IPS DF 4.7 (cell line): ENCODE data around the gene AGBL1.

Experiments
- DNase-seq: peaks from one replicate; pipeline ENCODE4 v3.0.0-alpha.2; 2013; ENCODE audit warnings: low spot score; ENCODE audit errors: extremely low read depth

AGBL1 gene

GRCh38 chr15:86235667-86236066, 156.0 kb downstream of the AGBL1 start:
- no peak for DNase-seq

DNA sequence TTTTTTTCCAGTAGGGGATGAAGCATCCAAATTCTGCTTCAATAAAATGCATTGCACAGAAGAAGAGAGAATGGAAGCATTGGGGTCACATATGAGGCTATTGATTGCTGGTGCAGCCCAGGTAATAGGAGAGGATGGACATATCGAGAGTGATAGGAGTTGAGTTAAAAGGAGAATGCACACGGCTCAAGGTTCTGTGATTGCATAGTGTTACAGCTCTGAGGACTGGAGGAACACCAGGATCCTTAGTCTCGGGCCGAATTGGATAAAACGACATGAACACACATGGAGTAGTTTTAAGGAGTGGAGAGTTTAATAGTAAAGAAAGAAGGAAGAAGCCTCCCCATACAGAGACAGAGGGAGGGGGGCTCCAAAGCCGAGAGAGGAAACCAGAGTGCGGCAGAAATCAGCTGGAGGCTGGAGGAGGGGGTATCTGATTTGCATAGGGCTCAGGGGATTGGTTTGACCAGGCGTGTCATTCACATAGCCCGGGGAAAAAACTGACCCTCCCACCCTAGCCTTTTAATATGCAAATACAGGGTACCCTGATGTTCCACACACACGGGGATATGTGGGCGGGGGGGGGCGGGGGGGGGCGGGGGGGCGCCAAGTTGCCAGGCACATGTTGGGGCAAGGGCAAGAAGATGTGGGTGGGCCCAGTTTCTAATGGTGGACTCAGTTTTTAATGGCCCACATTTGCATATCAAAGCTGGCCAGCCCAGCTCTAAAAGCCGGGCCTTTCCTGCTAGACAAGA, 156.9 kb downstream of the AGBL1 start:
- DNase-seq: no peak

GRCh38 chr15:86237111-86237500, 157.4 kb downstream of the AGBL1 start:
- no peak for DNase-seq

- no peak for DNase-seq
These were observed 167.7 kb downstream of the AGBL1 start for GRCh38 chr15:86247249-86247955.

DNA sequence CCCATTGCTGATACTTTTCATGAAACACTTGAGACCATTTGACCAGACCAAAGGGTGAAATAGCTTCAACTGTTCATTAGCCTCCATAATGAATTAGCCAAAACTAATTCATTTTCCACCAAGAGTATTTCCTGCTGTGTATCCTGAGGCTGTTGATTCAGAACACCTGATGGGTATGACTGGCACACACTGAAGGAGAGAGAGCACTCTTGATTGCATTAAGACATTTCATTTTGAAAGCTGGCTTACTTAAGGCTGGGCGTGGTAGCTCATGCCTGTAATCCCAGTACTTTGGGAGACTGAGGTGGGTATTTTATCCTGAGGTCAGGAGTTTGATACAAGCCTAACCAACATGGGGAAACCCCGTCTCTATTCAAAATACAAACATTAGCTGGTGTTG, 175.6 kb downstream of the AGBL1 start:
- no peak for DNase-seq

DNA sequence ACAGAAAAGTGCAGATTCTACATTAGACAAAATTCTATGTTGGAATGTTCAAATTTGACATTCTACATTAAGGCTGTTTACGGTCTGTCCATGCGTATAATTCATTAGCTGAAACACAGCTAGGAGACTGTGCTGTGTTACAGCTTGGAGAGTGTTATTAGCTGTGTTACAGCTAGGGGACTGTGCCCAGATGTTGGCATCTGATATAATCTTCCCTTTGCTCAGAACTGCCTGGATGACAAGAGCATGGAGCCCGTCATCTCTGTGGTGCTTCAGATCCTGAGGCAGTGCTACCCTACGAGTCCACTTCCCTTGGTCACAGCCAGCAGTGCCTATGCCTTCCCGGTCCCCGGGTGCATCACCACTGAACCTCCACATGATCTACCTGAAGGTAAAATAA, 177.0 kb downstream of the AGBL1 start:
- DNase-seq: no peak

GRCh38 chr15:86259589-86259988, 179.9 kb downstream of the AGBL1 start:
- DNase-seq: no peak

DNA sequence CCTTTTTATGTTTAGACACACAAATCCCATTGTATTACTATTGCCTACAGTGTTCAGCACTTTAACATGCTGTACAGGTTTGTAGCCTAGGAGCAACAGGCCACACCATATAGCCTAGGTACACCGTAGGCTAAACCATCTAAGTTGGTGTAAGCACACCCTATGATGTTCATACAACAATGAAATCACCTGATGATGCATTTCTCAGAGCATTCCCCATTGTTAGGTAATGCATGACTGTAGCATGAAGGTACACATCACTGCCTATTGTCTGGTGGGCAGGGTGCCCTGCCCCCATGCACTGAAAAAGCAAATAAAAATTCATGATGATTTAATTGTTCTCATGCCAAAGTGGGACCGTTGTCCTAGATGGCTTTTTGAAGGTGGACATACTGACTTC, 183.6 kb downstream of the AGBL1 start:
- no peak for DNase-seq

DNA sequence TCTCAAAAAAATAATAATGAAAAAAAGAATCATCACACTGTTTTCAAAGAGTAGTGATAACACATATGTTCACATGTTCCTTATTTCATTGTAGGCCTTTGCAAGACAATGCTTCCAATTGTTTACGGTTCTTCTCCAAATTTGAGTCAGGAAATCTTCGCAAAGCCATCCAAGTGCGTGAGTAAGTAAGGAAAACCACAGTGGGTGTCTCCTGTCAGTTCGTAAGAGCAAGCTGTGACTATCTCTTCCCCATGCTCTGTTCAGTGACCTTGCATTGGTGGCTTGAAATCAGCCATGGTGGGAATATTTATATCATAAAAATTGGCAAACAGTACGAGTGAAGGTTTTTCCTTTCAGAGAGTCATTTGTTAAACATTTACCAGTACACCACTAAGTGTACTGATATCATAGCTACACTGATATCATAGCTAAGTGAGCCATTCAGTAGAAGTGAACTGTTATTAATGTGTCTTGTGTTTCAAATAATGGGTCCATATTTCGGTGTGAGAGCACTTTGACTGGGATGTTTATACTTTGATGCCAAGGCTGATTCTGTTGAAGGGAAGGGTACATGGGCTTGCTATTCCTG, 187.3 kb downstream of the AGBL1 start:
- DNase-seq: no peak

- no peak for DNase-seq
These were observed 188.2 kb downstream of the AGBL1 start for GRCh38 chr15:86267892-86268291.

- no peak for DNase-seq
These were observed 188.9 kb downstream of the AGBL1 start for GRCh38 chr15:86268558-86268957.

- no peak for DNase-seq
These were observed 193.6 kb downstream of the AGBL1 start for GRCh38 chr15:86273309-86273708.

- DNase-seq: no peak
These were observed 195.7 kb downstream of the AGBL1 start for GRCh38 chr15:86275361-86275760.

DNA sequence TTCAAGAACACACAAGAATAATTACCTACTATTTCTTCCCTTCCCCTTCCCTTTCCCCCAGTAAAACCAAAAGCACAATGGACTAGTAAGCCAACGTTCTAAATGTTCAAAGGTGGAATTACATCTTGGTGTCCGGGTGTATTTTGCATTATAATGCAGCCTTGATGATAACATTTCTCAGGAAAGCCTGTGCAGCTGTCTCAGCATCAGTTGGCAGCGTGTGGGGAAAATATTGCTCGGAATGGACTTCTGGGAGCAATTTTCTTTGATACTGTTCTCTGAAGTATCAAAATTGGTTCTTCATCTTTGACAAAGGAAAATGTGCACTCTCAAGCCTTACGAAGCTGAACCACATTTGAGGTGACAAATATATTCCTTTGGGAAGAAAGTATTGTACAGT, 198.9 kb downstream of the AGBL1 start:
- DNase-seq: no peak

GRCh38 chr15:86284635-86285034, 205.0 kb downstream of the AGBL1 start:
- no peak for DNase-seq

DNA sequence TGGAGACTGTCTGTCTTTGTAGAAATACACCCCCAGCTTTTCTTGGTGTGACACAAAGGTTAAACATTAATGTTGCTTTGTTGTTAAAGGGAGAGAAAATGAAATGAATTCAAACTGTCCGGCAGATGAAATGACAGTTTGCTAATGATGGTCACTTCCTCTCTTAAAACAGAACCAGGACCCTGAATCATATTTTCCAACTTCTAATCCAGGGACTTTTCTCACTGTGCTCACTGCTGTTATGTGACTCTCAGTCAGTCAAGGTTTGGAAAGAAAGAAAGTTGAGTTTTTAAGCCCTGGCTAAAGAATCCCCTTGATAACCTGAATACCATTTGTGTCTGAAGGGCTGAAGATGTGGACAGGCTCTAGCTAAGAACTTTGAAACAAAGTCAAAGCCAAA, 215.8 kb downstream of the AGBL1 start:
- DNase-seq: no peak

DNA sequence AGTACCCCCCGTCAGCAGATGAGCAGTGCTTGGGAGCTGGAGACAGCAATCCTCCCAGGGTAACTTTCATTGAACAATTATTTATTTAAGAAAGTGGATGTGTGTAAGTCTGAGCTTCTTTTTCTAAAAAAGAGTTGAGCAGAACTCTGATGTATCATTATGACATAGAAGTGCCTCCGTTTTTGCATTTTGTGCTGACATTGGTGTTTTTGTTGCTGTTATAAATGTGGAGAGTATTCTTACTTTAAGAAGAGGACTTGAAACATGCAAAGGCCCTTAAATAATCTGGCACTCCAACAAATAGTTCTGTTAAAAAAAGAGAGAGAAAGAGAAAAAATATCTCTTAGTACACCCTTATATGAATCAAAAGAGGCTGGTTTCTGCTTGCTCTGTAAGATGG, 217.1 kb downstream of the AGBL1 start:
- DNase-seq: no peak

GRCh38 chr15:86300390-86301125, 220.9 kb downstream of the AGBL1 start:
- no peak for DNase-seq

DNA sequence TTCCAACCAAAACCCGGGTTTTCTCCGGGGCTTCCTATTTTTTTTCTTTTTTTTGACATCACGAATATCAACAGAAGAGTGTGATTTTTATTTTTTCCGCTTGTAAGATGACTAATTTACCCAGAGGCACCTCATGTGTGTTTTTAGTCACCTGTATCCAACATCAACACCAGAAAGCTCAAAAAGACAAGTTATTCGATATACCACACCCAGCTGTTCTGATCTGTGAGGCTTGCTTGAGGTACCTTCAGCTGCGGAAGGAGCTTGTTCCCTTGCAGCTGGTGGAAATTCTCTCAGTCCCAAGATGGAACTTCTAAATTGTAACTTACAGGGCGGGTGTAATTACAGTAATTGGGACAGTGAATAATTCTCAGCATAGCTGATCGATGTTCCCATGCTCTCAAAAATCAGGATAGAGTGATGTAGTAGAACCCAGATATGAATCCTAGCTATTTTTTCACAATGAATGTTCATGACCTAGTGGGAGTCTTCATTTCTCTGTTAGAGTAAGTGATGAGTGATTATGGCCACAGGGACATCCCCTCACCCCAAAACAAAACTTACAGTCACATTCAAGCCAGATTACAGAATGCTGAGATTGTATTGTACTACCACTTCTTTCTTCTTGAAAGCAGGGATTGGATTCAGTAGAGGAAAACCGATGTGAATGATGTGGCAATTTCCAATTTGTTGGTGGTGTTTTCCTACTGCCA, 232.1 kb downstream of the AGBL1 start:
- DNase-seq: no peak

- DNase-seq: no peak
These were observed 232.8 kb downstream of the AGBL1 start for GRCh38 chr15:86312486-86312885.

DNA sequence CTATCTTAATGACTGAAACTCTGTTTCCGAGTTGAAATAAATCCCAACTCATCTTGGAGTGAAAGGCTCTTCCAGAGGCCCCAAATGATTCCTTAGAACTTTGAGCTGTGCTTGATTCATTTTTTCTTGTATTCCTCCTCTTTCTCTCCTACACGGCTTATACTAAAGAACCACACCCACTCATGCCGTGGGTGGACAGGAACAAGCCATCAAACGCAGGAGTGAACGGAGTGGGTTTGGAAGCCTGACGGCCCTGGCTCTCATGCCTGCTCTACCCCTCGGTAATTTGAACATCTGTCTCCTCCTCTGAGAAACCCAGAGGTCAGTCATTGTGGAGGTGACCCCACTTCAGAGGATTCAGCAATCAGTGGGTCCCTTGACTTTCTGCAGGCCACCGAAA, 236.5 kb downstream of the AGBL1 start:
- no peak for DNase-seq
